Measurements from ENCODE around the gene B3GNT9. TPM values are rescaled to one million over a fixed set of nuclear protein-coding genes. Genes with fewer than 3 reads are reported as not detected.

The B3GNT9 gene
- total RNA-seq, 4 donors from 2014 or later = 2.5 to 4.0 (median 3.5) TPM

DNA sequence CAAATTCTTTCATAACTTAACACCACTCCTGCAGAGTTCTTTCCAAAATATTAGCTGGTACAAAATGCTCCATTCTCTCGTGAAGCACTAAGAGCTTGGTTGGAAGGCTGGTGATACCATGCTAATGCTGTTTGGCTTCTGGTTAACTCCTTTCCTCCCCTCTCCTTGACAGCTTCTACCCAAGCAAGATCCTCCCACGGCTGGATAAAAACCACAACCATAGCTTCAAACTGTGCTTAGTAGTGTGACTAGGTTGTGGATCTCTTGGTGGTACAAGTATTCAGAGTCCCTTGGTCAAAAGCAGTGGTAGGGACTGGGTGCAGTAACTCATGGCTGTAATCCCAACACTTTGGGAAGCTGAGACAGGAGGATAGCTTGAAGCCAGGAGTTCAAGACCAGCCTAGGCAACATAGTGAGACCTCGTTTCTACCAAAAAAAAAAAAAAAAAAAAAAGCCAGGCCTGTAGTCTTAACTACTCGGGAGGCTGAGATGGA lies 38.8 kb downstream of the B3GNT9 start:
- TF ChIP-seq, protein P1, sequence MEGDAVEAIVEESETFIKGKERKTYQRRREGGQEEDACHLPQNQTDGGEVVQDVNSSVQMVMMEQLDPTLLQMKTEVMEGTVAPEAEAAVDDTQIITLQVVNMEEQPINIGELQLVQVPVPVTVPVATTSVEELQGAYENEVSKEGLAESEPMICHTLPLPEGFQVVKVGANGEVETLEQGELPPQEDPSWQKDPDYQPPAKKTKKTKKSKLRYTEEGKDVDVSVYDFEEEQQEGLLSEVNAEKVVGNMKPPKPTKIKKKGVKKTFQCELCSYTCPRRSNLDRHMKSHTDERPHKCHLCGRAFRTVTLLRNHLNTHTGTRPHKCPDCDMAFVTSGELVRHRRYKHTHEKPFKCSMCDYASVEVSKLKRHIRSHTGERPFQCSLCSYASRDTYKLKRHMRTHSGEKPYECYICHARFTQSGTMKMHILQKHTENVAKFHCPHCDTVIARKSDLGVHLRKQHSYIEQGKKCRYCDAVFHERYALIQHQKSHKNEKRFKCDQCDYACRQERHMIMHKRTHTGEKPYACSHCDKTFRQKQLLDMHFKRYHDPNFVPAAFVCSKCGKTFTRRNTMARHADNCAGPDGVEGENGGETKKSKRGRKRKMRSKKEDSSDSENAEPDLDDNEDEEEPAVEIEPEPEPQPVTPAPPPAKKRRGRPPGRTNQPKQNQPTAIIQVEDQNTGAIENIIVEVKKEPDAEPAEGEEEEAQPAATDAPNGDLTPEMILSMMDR (IDR thresholded peaks at IDR 0.05) = no peak
- no peak for TF ChIP-seq POLR2A (IDR thresholded peaks at IDR 0.05)
- Histone ChIP-seq H3K27ac (no peak overlapping the region), H3K4me1 (peaks cover 0 to 26% (median 15%) of the 10 kb centered on the region in 4 donors), H3K9me3 (no peaks in the 10 kb centered on the region), H3K4me3 (no peak overlapping the region), H3K27me3 (no peaks in the 10 kb centered on the region), H3K36me3 (peaks cover 0 to 5% (median 0%) of the 10 kb centered on the region in 3 donors)
- DNase-seq = no peak

DNA sequence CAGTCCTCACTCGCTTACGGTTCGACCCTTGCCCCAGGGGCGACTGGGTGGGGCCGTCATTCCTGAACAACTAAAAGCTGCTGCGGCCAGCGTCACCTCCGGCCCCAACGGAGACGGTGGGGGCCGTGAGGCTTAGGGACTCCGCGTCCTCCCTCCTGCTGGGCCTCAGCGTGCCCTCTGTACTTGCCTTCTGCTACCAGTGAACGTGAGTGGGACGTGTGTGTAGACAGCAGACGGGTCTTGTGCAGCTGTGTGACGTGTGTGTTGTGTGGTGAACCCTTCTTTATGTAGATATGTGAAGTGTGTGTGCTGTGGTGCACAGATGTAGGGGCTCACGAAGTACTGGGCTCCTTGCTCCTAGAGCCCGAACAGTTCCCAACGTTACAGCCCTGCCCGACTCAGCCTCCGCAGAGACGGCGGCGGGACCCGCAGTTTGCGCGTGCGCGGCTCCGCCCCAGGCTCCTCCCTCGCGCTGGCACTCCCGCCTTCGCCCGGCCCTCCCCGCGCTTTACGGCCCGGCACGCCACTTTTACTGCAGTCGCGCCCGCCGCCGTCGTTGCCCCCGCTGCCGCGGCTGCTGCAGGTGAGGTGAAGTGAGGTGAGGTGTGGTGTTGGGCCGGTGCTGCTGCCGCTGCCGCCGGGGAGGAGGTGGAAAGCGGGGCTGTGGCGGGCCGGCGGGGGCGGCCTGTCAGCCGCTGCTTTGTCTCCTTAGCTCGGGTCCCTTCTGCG lies 41.2 kb downstream of the B3GNT9 start, which contains the start of gene PHAF1:
PHAF1 (plus strand) TSS at position 535 of the 729 bp plus-strand sequence. CDS start 235 bp downstream, outside the sequence.
- Histone ChIP-seq H3K4me1 (peaks cover 0 to 26% (median 15%) of the 10 kb centered on the region in 4 donors), H3K27me3 (no peaks in the 10 kb centered on the region), H3K36me3 (no peaks in the 10 kb centered on the region), H3K27ac (peak within 1 kb of the TSS; percentile 55 to 84 (median 72)), H3K9me3 (no peaks in the 10 kb centered on the region), H3K4me3 (peak within 1 kb of the TSS; percentile 83 to 97 (median 88))
- peak; percentile 89 to 98 (median 97) for DNase-seq
- TF ChIP-seq POLR2A (IDR thresholded peaks at IDR 0.05) = peak; percentile 81 to 84
- TF ChIP-seq, protein P1 (IDR thresholded peaks at IDR 0.05) = peak in 1 of 6 experiments; percentile 13

DNA sequence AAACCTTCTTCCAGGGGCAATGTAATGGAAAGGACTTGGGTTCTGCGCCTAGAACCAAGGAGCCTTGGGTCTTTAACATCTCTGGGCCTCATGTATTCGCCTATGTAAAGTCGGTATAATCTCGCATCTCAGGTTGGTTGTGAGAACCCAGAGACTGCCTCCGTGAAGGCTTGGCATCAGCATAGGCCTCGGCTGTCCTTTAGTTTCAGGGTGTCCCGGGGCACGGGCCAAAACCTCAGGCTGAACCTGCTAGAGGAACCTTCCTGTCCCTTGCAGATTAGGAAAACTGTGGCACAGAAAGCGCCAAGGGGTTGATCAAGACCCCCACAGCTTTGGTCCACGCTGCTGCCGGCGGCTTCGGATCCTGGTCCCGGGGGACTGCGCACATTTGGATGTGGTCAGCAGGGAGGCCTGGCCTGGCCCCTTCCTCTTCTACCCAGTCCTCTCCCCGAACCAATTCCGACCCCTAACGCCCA lies 41.8 kb downstream of the B3GNT9 start:
- no peaks in the 10 kb centered on the region for H3K9me3 ChIP-seq
- peak overlapping the region; percentile 55 to 84 (median 72) for H3K27ac ChIP-seq
- H3K4me1 ChIP-seq = peaks cover 0 to 26% (median 15%) of the 10 kb centered on the region in 4 donors
- H3K4me3 ChIP-seq = peak overlapping the region; percentile 83 to 97 (median 88)
- TF ChIP-seq POLR2A (IDR thresholded peaks at IDR 0.05) = no peak
- TF ChIP-seq, protein P1 (IDR thresholded peaks at IDR 0.05) = no peak
- no peaks in the 10 kb centered on the region for H3K36me3 ChIP-seq
- DNase-seq = no peak
- H3K27me3 ChIP-seq = no peaks in the 10 kb centered on the region

GRCh38 chr16:67108489-67108888 lies 42.3 kb downstream of the B3GNT9 start:
- Histone ChIP-seq H3K9me3 (no peaks in the 10 kb centered on the region), H3K27ac (no peak overlapping the region), H3K4me1 (peaks cover 0 to 26% (median 15%) of the 10 kb centered on the region in 4 donors), H3K36me3 (no peaks in the 10 kb centered on the region), H3K27me3 (no peaks in the 10 kb centered on the region), H3K4me3 (no peak overlapping the region)
- TF ChIP-seq POLR2A (IDR thresholded peaks at IDR 0.05) = no peak
- TF ChIP-seq, protein P1 (IDR thresholded peaks at IDR 0.05) = no peak
- no peak for DNase-seq

- no peaks in the 10 kb centered on the region for H3K36me3 ChIP-seq
- H3K4me1 ChIP-seq = peaks cover 0 to 10% (median 6%) of the 10 kb centered on the region in 4 donors
- no peak overlapping the region for H3K27ac ChIP-seq
- H3K9me3 ChIP-seq = no peaks in the 10 kb centered on the region
- H3K4me3 ChIP-seq = no peak overlapping the region
- TF ChIP-seq, protein P1 (IDR thresholded peaks at IDR 0.05) = no peak
- TF ChIP-seq POLR2A (IDR thresholded peaks at IDR 0.05) = no peak
- no peak for DNase-seq
- H3K27me3 ChIP-seq = no peaks in the 10 kb centered on the region
Measured at GRCh38 chr16:67105881-67106280, 44.9 kb downstream of the B3GNT9 start.
